ENCODE results near the gene MYO18A. TPM values are rescaled to one million over a fixed set of nuclear protein-coding genes. Genes with fewer than 3 reads are reported as not detected.

MYO18A gene
- polyA plus RNA-seq, 1 donor (not counting 4 experiments of a cell fraction or from before 2014, with no cell fraction given), result 20.0 TPM

DNA sequence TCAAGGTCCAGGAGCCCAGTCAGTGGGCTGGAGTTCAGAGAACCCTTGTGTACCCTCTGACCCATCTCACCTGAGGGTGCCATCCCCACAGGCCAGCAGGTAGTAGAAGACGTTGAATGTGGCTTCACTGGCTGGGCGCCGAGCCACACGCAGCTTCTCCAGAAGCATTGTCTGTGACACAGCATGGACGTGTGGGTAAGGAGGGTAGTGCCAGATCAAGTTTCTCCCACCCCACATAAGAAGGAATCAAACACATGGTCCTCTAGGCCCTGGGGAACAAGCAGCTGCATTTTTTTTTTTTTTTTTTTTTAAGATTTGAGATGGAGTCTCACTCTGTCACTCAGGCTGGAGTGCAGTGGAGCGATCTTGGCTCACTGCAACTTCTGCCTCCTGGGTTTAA lies 60.9 kb downstream of the MYO18A start:
- Histone ChIP-seq H3K27ac (ENCODE audit: control insufficient read depth, insufficient read depth, low read length) (no peak overlapping the region), H3K79me2 (ENCODE audit: control insufficient read depth, insufficient read depth, low read length) (peaks cover 10% of the 10 kb centered on the region), H3K4me2 (ENCODE audit: control insufficient read depth, extremely low read depth, insufficient read depth, low read depth, low read length) (no peak overlapping the region), H2AFZ (ENCODE audit: control insufficient read depth, low read length) (no peak overlapping the region), H3K4me1 (ENCODE audit: control insufficient read depth, extremely low read depth, insufficient read depth, low read length) (no peaks in the 10 kb centered on the region), H3K36me3 (ENCODE audit: control insufficient read depth in 2 of 2, extremely low read depth in 1 of 2, insufficient read depth in 2 of 2, low read length in 2 of 2) (peaks cover 29 to 58% of the 10 kb centered on the region in 2 experiments), H4K20me1 (ENCODE audit: control insufficient read depth, extremely low read depth, insufficient read depth, low read length) (peaks cover 5% of the 10 kb centered on the region), H3K4me3 (ENCODE audit: control insufficient read depth in 2 of 3, extremely low read depth in 1 of 3, insufficient read depth in 2 of 3, low read depth in 1 of 3, low read length in 3 of 3) (no peak overlapping the region), H3K9me1 (ENCODE audit: control insufficient read depth, extremely low read depth, insufficient read depth, low read length) (no peaks in the 10 kb centered on the region), H3K9me3 (ENCODE audit: control insufficient read depth, low read depth, low read length) (no peaks in the 10 kb centered on the region), H3K27me3 (ENCODE audit: control insufficient read depth, extremely low read depth, insufficient read depth, low read length) (no peaks in the 10 kb centered on the region), H3K9ac (ENCODE audit: control insufficient read depth, extremely low read depth, insufficient read depth, low read length) (no peak overlapping the region)
- dilution Hi-C loops (cut with MboI; ENCODE audit: extremely low pct_ligation_motif_present, low sequenced_read_pairs), result no loop called here
- FAIRE-seq (no peak), DNase-seq (ENCODE audit: low read depth, low spot score) (no peak)
- TF ChIP-seq, protein P1, sequence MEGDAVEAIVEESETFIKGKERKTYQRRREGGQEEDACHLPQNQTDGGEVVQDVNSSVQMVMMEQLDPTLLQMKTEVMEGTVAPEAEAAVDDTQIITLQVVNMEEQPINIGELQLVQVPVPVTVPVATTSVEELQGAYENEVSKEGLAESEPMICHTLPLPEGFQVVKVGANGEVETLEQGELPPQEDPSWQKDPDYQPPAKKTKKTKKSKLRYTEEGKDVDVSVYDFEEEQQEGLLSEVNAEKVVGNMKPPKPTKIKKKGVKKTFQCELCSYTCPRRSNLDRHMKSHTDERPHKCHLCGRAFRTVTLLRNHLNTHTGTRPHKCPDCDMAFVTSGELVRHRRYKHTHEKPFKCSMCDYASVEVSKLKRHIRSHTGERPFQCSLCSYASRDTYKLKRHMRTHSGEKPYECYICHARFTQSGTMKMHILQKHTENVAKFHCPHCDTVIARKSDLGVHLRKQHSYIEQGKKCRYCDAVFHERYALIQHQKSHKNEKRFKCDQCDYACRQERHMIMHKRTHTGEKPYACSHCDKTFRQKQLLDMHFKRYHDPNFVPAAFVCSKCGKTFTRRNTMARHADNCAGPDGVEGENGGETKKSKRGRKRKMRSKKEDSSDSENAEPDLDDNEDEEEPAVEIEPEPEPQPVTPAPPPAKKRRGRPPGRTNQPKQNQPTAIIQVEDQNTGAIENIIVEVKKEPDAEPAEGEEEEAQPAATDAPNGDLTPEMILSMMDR (optimal IDR thresholded peaks at IDR 0.05 in 1 of 3, IDR thresholded peaks at IDR 0.05 in 1 of 3, conservative IDR thresholded peaks at IDR 0.05 in 1 of 3; ENCODE audit: extremely low read depth in 1 of 3, insufficient read depth in 2 of 3, low read length in 3 of 3), result no peak
- no peak for TF ChIP-seq EZH2 (IDR thresholded peaks at IDR 0.05; ENCODE audit: low read length)

GRCh38 chr17:29116804-29117753 lies 63.1 kb downstream of the MYO18A start:
- Histone ChIP-seq H3K9ac (ENCODE audit: control insufficient read depth, extremely low read depth, insufficient read depth, low read length) (no peak overlapping the region), H2AFZ (ENCODE audit: control insufficient read depth, low read length) (no peak overlapping the region), H3K79me2 (ENCODE audit: control insufficient read depth, insufficient read depth, low read length) (peaks cover 2% of the 10 kb centered on the region), H3K27me3 (ENCODE audit: control insufficient read depth, extremely low read depth, insufficient read depth, low read length) (no peaks in the 10 kb centered on the region), H3K36me3 (ENCODE audit: control insufficient read depth in 2 of 2, extremely low read depth in 1 of 2, insufficient read depth in 2 of 2, low read length in 2 of 2) (peaks cover 34 to 66% of the 10 kb centered on the region in 2 experiments), H3K4me3 (ENCODE audit: control insufficient read depth in 2 of 3, extremely low read depth in 1 of 3, insufficient read depth in 2 of 3, low read depth in 1 of 3, low read length in 3 of 3) (no peak overlapping the region), H3K27ac (ENCODE audit: control insufficient read depth, insufficient read depth, low read length) (no peak overlapping the region), H3K4me2 (ENCODE audit: control insufficient read depth, extremely low read depth, insufficient read depth, low read depth, low read length) (no peak overlapping the region), H3K4me1 (ENCODE audit: control insufficient read depth, extremely low read depth, insufficient read depth, low read length) (no peaks in the 10 kb centered on the region), H3K9me3 (ENCODE audit: control insufficient read depth, low read depth, low read length) (no peaks in the 10 kb centered on the region), H4K20me1 (ENCODE audit: control insufficient read depth, extremely low read depth, insufficient read depth, low read length) (peaks cover 6% of the 10 kb centered on the region), H3K9me1 (ENCODE audit: control insufficient read depth, extremely low read depth, insufficient read depth, low read length) (no peaks in the 10 kb centered on the region)
- no peak for TF ChIP-seq EZH2 (IDR thresholded peaks at IDR 0.05; ENCODE audit: low read length)
- TF ChIP-seq, protein P1 (optimal IDR thresholded peaks at IDR 0.05 in 1 of 3, IDR thresholded peaks at IDR 0.05 in 1 of 3, conservative IDR thresholded peaks at IDR 0.05 in 1 of 3; ENCODE audit: extremely low read depth in 1 of 3, insufficient read depth in 2 of 3, low read length in 3 of 3), result peak; percentile 92 to 97 (median 94)
- no peak for DNase-seq (ENCODE audit: low read depth, low spot score)
- dilution Hi-C loops (cut with MboI; ENCODE audit: extremely low pct_ligation_motif_present, low sequenced_read_pairs), result no loop called here
- peak; percentile 36 for FAIRE-seq

Measured in keratinocyte (primary cell).